ENCODE data around the gene CERS6.
"Not testable (repeated sequence)": the region's sequence is repeated elsewhere in the genome, so short reads cannot be mapped to it uniquely, and the experiment has no call there.

Gene CERS6

GRCh38 chr2:168753765-168754329 lies 297.8 kb downstream of the CERS6 start:
- no peak for FAIRE-seq
- no peak for DNase-seq (ENCODE audit: low spot score)

- FAIRE-seq (no peak), DNase-seq (ENCODE audit: low spot score) (no peak)
Measured at GRCh38 chr2:168757223-168757622, 301.2 kb downstream of the CERS6 start.

DNA sequence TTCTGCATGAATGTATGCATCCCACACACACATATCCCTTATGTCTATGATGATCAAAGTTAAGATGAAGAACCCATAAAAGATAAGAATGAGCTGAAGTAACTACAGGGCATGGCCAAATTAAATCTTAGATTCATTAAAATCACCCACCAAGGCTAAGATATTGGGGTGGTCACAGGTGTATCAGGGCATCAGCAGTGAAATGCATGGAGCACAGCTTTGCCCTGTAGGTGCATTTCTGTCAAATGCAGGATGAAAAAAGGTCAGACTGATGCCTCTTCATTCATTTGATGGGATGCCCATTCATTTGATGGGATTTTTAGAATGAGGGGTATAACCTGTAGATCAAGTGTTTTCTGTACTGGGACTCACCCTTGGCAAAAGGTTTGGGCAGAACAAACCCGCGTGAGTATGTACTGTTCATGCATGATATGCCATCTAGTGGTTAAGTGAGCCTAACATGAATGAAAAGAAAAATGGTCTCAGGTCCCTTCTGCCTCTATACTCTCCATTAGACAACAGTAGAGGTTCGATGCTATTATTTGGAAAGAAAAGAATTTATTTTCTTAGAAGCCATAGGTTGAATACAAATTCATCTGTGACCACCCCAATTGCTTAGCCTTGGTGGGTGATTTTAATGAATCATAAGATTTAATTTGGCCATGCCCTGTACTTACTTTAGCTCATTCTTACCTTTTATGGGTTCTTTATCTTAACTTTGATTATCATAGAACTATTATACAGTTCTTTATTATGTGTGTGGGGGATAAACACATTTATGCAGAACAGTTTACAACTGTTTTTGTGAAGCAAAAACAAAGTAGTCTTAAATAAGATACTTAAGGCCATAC lies 303.1 kb downstream of the CERS6 start:
- DNase-seq (ENCODE audit: low spot score), result peak; percentile 33
- FAIRE-seq, result no peak

DNA sequence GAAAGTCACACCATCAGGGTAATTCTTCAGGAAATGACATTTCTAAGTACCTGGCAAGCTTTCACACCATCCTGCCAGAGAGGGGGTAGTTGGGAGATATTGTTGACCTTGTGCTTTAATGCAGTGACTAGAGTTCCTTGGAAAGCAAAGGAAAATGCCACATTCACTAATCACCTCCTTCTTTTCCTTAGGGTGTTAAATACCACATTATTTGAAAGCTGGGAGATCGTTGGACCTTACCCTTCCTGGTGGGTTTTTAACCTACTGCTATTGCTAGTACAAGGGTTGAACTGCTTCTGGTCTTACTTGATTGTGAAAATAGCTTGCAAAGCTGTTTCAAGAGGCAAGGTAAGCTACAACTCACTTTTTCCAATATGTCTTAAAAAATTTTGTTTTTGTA lies 309.3 kb downstream of the CERS6 start:
- DNase-seq (ENCODE audit: low spot score) (no peak), FAIRE-seq (no peak)

DNA sequence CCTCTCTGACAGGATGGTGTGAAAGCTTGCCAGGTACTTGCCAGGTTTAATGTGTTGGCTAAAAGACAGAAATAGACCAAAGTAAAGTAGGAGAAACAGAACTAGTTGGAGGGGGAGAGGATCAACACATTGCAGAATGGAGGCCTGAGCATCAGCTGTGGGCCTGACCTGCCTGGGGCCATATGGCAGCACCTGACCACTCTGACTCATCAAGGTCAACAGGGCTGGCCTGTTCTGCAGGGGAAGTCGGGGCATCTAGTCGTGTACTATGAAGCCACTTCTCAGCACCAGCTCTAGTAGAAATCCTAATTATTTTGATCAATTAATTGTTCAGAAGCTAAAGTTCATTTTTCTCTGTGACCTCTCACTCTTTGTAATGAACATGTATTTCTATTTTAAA lies 310.5 kb downstream of the CERS6 start:
- DNase-seq (ENCODE audit: low spot score), result no peak

GRCh38 chr2:168767258-168767657 lies 311.2 kb downstream of the CERS6 start:
- DNase-seq (ENCODE audit: low spot score), result no peak
- FAIRE-seq, result no peak

More for the DNA sequence above, 310.5 kb downstream of the CERS6 start:
- no peak for FAIRE-seq

- DNase-seq (ENCODE audit: low spot score); FAIRE-seq: not testable (repeated sequence)
Measured at GRCh38 chr2:168768357-168768756, 312.3 kb downstream of the CERS6 start.

- FAIRE-seq (no peak), DNase-seq (ENCODE audit: low spot score) (no peak)
Measured at GRCh38 chr2:168770796-168771195, 314.7 kb downstream of the CERS6 start.

DNA sequence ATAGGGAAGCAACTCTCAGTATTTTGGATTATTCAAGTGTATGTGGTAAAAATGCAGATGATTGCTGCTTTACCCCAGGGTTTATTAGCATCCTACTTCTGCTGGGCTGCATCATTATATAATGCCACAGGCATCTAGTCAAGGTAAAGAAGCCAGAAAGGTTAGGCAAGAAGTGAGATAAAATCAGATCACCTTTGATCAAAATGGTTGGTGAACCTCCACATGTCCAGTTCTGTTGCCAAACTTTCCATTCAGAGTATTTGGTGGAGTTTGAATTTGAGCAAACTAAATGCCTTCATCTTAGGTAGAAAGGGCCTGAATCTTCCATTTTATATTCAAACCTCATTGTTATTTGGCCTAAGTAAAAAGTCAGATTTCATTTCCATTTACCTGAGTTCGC lies 316.6 kb downstream of the CERS6 start:
- DNase-seq (ENCODE audit: low spot score) (no peak), FAIRE-seq (no peak)

- DNase-seq (ENCODE audit: low spot score), result no peak
- no peak for FAIRE-seq
Measured at GRCh38 chr2:168773128-168773527, 317.1 kb downstream of the CERS6 start.

GRCh38 chr2:168773719-168774521 lies 317.8 kb downstream of the CERS6 start:
- DNase-seq (ENCODE audit: low spot score) (peak; percentile 27), FAIRE-seq (no peak)

DNA sequence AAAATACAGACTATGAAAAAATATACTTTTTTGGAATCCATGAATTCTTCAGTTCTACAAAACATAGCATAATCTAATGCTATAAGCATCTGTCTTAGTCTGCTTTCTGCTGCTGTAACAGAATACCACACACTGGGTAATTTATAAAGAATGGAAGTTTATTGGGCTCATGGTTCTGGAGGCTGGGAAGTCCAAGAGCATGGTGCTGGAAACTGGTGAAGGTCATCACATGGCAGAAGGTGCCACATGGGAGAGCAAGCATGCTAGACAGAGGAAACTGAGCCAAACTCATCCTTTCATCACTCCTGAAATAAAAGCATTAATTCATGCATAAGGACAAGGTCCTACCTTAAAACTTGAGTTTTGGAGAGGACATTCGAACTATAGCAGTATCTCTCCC lies 319.8 kb downstream of the CERS6 start:
- DNase-seq (ENCODE audit: low spot score), result no peak
- no peak for FAIRE-seq

- no peak for DNase-seq (ENCODE audit: low spot score)
- no peak for FAIRE-seq
Measured at GRCh38 chr2:168780669-168781071, 324.6 kb downstream of the CERS6 start.

DNA sequence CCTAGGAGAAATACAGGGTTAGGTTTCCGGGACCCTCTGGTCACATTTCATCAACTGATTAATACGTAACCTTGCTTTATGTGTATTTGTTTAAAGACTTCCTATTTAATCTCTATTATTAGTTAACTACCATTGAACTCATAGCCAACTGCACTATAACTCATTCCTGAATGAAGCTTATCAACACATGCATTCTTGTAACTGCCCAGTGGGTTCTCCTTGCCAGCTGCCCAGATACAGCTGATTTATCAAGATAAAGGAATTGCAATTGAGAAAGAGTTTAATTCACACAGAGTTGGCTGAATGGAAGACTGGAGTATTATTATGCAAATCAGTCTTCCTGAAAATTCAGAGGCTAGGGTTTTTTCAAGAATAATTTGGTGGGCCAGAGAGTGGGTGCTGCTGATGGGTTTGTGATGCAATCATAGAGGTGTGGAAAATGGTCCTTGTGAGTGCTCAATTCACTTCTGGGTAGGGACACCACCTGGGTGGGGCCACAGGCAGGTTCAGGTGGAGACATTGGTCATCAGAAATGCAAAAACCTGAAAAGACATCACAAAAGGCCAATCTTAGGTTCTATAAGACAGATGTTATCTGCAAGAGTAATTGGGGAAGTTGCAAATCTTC lies 325.2 kb downstream of the CERS6 start:
- FAIRE-seq (no peak), DNase-seq (ENCODE audit: low spot score) (no peak)

- FAIRE-seq (no peak), DNase-seq (ENCODE audit: low spot score) (no peak)
Measured at GRCh38 chr2:168782271-168782670, 326.2 kb downstream of the CERS6 start.

- FAIRE-seq, result no peak
- DNase-seq (ENCODE audit: low spot score), result no peak
Measured at GRCh38 chr2:168784993-168785392, 328.9 kb downstream of the CERS6 start.

DNA sequence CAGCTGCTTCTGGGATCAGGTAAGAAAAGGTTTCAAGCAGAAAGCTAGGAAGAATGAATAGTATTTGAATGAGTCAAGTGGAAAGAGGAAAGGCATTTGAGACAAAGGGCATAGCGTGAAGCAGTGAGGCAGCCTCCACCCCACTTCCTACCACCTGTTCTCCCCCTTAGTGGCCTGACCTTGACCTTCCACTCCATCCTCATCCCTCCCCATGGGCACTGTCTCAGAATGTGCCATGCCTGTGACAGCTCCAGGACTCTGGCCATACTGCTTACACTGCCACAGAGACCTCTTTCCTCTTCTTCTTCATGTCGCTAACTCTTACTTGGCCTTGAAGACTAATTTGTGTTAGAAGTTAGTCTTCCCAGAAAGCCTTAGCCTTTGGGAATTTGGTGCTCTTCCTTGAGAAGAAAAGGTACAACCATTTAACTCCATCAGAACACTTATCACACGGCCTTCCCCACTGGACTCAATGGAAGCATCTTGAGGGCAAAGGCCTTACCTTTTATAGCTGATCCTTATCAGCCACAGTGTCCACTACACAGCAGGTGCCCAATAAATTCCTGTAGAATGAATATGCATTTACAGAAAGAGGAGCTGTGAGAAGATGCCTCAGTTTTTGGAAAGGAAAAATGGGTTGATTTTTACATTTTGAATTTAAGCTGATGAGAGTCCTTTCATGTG lies 331.2 kb downstream of the CERS6 start:
- no peak for FAIRE-seq
- no peak for DNase-seq (ENCODE audit: low spot score)

DNA sequence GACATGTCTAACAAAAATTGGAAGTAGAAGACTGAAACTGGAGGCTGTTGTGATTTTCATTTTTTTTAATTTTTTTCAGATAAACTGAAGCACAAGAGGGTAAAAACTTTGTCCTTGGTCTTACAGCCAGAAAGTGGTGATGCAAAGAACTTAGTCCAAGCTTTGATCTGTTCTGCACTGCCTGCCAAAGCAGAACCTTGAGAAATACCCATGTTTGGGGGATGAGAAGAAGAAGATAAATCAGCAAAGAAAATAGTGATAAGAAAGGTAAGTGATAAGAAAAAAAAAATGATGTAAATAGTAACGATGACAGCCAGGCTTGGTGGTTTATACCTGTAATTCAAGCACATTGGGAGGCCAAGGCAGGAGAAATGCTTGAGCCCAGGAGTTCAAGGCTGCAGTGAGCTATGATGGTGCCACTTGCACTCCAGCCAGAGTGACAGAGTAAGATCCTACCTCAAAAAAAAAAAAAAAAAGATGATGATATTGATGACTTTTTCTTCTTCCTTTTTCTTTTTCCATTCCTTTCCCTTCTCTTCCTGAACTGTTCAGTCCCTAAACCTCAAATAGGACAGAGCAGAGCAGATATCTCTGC lies 331.8 kb downstream of the CERS6 start:
- FAIRE-seq (no peak), DNase-seq (ENCODE audit: low spot score) (no peak)

DNA sequence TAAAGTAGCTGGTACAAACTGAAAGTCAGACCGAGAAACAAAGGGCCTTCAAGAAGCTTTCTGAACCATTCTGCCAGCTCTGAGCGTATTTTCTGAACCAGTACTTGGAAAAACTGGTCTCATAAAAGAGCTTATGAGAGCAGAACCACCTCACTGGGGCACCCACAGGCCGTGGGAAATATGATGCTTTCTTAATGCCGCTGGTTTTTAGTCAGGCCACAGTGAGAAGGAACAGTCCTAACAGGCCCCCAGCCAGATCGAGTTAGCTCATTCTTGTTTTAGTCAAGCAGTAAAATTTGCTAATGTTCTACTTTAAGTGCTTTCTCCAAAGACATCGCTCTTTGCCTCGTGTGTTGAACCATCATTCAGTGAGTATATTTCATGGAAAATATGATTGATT lies 333.7 kb downstream of the CERS6 start:
- FAIRE-seq (no peak), DNase-seq (ENCODE audit: low spot score) (no peak)

GRCh38 chr2:168790226-168790902 lies 334.3 kb downstream of the CERS6 start:
- DNase-seq (ENCODE audit: low spot score), result no peak
- no peak for FAIRE-seq

Measured in RCC 7860 (cell line).